Right ventricle myocardium inferior (tissue), 1 donor: ENCODE measurements around the gene SUSD4. TPM values are rescaled to one million over a fixed set of nuclear protein-coding genes. Genes with fewer than 3 reads are reported as not detected.
"Not testable (repeated sequence)": the region's sequence is repeated elsewhere in the genome, so short reads cannot be mapped to it uniquely, and the experiment has no call there.

Experiments used
- ATAC-seq: fragments of 200-7000 bp; cut with Tn5 transposase; one replicate; pipeline ENCODE4 v1.9.1; 2020; ENCODE audit warnings: mild to moderate bottlenecking, moderate library complexity
- DNase-seq: peaks from one replicate; pipeline ENCODE4 v3.0.0; 2021; ENCODE audit errors: missing footprints
- intact Hi-C: fragments of 100-400 bp; cut with DNase I; formaldehyde crosslinking; loops from one replicate; pipeline ENCODE4 v1.11.0; 2022
- long read RNA-seq: library from polyadenylated mRNA; unstranded; transcript quantifications from one replicate; pipeline ENCODE4 v2.0.0, GENCODE V29; 2021
- total RNA-seq: library from RNA; stranded (reverse); fragmentation: NEBNext Ultra II Directional; extraction: Animal tissue kit (Norgen Biotek cat#: 25700); gene quantifications from one replicate; pipeline ENCODE4 v1.2.1, GENCODE V29; 2021
- donor health status: DM: no; HTN: yes; CAD: no; lungs with severe emphysema.

The SUSD4 gene
- 8.7 TPM for total RNA-seq
- long read RNA-seq, partial matches to known transcripts: 0 of 4 reads
- long read RNA-seq, other reads (novel, unspliced or antisense): 0 of 4 reads

- intact Hi-C loops: no loop called here
- ATAC-seq (peak; percentile 78), DNase-seq (no peak)
Measured at GRCh38 chr1:223363856-223364684, at the start of gene SUSD4. Gene SUSD4 (minus strand): TSS chr1:223364176. CDS start chr1:223363425, 751 bp downstream.

DNA sequence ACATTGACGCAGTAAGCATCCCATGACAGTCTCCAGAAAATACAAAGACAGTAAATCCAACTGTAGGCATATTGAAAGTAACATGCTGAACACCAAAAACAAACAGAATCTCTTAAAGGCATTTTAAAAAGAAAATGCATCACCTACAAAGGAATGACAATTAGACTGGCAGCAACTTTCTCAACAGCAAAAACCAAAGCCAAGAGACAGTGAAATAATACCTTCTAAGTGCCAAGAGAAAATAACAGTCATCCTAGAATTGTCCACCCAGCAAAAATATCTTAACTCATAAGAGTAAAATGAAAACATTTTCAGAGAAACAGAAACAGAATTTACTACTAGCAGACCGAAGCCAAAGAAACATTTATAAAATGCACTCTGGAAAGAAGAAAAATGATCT lies 49.2 kb upstream of the SUSD4 start:
- intact Hi-C loops: no loop called here
- DNase-seq (no peak), ATAC-seq (no peak)

DNA sequence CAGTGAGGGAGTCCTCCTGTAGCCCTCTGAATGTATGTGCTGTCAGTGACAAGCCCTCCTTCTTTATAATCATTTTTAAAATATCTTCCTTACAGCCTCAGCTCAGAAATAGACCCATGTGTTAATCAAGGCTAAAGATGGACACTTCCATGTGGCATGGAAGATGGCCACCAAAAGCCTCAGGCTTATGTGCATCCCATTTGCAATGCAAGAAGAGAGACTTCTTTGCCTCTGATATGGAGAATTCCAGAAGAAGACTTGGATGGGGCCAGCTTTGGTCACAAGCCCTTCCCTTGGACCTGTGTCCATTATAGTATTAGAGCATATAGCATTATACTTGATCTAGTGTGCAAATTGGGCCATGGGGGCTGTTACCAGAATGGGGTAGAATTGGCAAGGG lies 47.7 kb upstream of the SUSD4 start:
- DNase-seq (no peak), ATAC-seq (no peak)
- intact Hi-C loops: no loop called here

DNA sequence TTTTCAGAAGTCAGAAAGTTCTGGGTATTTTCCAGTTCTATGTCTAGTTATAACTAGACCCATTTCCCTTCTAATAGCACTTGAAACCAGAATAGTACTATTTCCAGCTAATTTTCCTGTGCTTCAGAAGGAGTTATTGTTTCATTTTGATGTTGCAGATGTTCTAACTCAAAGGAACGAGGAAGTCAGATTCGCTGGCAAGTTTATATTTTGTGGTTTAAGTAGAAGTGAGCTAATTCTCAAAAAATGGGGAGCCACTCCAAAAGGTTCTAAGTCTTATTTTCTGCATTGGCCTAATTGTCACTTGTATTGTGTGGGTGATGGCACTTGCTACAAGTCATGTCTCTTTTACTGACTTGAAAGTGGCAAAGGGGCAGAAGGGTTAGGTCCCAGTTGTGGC lies 47.3 kb upstream of the SUSD4 start:
- DNase-seq (no peak), ATAC-seq (no peak)
- intact Hi-C loops: no loop called here

- ATAC-seq: no peak
- intact Hi-C loops: no loop called here
Measured at GRCh38 chr1:223410036-223410435, 46.1 kb upstream of the SUSD4 start.

GRCh38 chr1:223405507-223405906 lies 41.5 kb upstream of the SUSD4 start:
- ATAC-seq: no peak
- intact Hi-C loops: no loop called here
- DNase-seq: no peak

More at GRCh38 chr1:223410036-223410435, 46.1 kb upstream of the SUSD4 start:
- DNase-seq: no peak

DNA sequence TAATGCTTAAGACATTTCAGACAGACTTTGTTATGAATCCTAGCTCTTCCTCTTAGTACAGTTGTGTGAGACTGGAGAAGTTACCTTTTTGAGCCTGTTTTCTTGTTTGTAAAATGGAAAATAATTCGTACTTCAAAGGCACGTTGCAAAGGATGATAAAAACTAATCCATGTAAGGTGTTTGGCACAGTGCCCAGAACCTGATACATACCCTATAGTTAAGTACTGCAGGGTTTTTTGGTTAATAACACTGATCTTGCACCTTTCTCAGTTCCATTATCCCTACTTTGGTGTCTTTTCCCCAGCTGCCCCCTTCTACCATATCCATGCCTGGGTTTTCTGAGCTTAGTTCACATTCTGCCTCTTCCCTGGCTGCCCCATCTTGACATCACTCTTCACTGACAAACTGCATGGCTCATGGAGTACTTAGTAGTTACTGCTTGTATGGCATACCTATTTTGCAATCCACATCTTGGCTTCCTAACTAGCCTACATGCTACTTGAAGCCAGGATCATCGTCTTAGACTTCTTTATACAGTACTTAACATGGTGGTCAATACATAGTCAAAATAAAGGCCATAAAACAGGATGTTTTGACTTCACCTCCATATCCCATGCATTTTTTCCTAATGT lies 39.3 kb upstream of the SUSD4 start:
- no peak for ATAC-seq
- no peak for DNase-seq
- intact Hi-C loops: no loop called here

GRCh38 chr1:223402790-223403142 lies 38.8 kb upstream of the SUSD4 start:
- intact Hi-C loops: no loop called here
- ATAC-seq (no peak), DNase-seq (no peak)

DNA sequence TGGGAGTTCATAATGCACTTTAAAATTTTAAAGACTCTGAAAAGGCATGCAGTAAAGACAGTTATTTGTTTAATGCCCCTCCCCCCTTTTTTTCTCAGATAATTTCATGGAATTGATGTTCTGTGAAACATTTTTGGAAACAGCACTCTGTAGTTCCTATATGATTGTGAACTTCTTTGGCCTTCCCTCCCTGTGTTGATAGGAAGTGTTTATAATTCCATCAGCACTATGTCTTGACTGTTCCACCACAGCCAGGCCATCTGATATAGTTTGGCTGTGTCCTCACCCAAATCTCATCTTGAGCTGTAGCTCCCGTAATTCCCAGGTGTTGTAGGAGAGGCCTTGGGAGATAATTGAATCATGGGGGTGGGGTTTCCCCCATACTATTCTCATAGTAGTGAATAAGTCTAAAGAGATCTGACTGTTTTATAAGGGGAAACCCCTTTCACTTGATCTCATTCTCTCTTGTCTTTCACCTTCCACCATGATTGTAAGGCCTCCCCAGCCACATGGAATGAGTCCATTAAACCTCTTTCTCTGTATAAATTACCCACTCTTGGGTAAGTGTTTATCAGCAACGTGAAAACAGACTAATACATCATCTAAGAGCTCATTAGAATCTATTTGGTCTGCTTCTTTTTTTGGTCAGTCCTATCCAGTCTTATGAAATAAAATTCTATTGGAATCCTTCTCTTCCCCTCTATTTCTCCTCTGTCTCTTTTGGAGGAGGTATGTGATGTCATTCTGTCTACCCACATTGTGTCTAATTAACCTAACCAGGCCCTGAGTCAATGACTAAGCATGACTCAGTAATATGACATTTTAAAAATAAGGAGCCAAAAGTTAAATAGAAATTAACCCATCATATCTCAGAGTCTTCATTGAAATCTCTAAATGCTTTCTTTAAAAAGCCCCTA lies 38.2 kb upstream of the SUSD4 start:
- no peak for ATAC-seq

GRCh38 chr1:223399393-223399792 lies 35.4 kb upstream of the SUSD4 start:
- ATAC-seq, intact Hi-C loops, DNase-seq: not testable (repeated sequence)

More for the DNA sequence above, 38.2 kb upstream of the SUSD4 start:
- intact Hi-C loops: no loop called here
- DNase-seq: no peak

DNA sequence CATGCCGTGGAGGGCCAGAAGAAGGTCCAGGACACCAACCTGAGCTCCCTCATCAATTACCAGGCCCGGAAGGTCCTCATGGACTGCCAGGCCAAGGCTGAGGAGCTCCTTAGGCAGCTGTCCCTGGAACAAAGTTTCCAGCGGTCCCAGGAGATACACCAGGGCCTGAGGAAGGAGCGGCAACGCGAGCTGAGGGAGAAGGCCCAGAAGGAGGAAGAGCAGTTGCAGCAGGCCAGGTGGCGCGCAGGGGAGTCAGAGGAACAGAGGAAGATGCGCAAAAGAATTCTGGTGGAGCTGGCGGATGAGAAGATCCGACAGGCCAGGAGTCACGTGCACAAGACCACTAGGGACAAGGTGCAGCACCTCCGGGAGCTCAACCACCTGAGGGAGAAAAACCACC lies 30.7 kb upstream of the SUSD4 start:
- DNase-seq (no peak), ATAC-seq (no peak)
- intact Hi-C loops: no loop called here

DNA sequence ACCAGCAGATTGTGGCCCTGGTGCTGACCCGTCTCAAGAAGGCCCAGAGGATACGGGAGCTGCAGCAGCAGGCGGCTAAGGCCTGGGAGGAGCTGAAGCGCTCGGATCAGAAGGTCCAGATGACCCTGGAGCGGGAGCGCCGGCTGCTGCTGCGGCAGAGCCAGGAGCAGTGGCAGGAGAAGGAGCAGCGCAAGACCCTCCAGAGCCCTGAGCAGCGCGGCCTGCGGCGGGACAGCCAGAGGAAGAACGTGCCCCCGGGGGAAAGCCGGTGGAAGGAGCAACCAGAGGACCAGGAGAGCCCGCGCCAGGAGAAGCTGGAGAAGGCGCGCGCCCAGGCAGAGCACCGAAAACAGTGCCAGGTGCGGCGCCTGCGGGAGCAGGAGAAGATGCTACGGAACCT lies 30.3 kb upstream of the SUSD4 start:
- ATAC-seq (no peak), DNase-seq (no peak)
- intact Hi-C loops: no loop called here

- intact Hi-C loops: no loop called here
- ATAC-seq: peak; percentile 50
- DNase-seq: no peak
Measured at GRCh38 chr1:223393275-223394214, 29.6 kb upstream of the SUSD4 start, which contains the start of gene CCDC185. Gene CCDC185 (plus strand): TSS chr1:223393415. CDS start chr1:223393476, 61 bp downstream.

- intact Hi-C loops: no loop called here
- no peak for DNase-seq
- no peak for ATAC-seq
Measured at GRCh38 chr1:223390618-223391017, 26.6 kb upstream of the SUSD4 start.

DNA sequence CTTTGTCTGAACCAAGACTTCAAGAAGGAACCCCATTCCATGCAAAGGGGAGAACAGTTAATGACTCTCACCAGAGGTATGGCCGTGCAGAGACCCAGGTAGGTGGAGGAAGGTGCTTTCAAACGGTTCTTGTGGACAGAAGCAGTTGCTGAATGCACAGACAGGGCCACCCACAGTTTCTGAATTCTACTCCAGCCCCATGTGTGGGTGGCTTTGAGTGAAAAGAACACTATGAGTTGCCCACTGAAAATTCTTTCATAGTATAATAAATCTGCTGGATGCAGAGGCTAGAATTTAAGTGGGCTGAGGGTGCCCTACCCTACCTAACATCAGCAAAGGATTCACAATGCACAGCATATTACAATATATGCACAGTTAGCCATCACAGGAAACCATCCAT lies 22.0 kb upstream of the SUSD4 start:
- DNase-seq (no peak), ATAC-seq (no peak)
- intact Hi-C loops: no loop called here

GRCh38 chr1:223378754-223379153 lies 14.8 kb upstream of the SUSD4 start:
- ATAC-seq (no peak), DNase-seq (no peak)
- intact Hi-C loops: no loop called here

DNA sequence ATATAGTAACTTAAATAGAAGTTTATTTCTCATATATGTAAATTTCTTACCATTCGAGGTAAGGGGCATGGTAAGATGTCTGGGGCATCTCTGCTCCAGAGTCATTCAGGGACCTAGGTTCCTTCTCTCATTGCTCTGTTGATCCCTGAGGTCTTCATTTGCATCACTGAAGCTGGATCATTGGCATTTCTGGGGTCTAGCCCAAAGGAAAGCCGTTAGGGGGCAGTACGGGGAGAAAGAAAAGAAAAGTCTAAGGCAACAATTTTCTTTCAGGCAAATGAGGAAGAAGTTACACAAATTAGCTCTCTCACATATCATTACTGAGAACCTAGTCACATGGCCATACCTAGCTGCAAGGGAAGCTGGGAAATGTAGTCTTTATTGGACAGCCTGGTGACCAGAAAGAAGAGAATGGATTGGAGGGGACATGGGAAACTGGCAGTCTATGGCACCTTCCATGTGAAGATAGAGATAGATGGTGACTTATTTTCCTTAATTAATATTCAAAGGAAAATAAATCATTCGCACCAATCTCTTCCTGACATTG lies 10.2 kb upstream of the SUSD4 start:
- DNase-seq: no peak
- ATAC-seq: no peak
- intact Hi-C loops: no loop called here
